ENCODE data around the gene TNPO2.
A peak's percentile ranks its signal among the peaks of the same experiment; 100 is the strongest.

The TNPO2 gene

GRCh38 chr19:12665281-12665573, 58.5 kb downstream of the TNPO2 start:
- no peak for DNase-seq (ENCODE audit: low read depth in 2 of 2)
- TF ChIP-seq CTCF (IDR thresholded peaks at IDR 0.05; ENCODE audit: low read depth, low read length) = no peak
- no peak overlapping the region for H3K4me3 ChIP-seq (replicated peaks in 1 of 2; ENCODE audit: low read depth in 2 of 2, low read length in 2 of 2)

DNA sequence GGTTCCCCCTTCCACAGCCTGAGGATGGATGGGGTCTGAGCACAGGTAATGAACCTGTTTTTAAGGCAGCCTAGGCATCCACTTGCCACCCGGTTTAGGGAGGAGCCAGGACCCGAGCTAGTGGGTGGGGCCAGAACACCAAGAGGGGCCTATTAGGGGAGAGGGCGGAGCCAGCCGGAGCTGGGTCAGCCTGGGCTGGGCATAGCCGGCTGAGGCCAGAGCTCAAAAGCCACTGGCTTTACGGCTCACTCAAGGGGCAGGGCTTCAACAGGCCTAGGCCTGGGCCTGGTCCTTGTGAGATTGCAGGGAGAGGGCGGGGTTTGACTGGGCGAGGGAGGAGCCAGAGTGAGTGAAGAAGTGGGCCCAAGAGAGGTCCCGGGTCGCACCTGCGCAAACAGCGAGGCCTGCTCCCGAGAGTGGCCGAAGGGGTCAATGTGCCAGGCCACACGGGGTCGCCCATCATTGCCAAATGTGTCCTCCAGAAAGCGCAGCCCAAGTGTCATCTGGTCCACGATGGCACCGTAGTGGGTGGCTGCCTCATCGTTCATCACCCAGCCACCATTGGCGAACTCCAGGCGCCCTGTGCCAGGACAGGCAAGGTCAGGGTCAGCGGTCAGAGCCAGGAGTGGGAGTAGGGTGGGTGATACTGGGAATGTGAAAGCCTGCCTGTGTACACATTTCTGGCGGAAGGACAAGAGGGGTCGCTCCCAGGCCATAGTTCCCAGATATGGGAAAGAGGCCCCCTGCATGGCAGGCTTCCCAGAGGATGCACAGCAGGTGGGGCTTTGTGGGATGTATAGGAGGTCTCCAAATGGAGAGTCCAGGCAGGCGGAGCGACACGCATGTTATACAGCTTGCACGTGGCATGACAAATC, 59.1 kb downstream of the TNPO2 start:
- DNase-seq (ENCODE audit: low read depth in 2 of 2) = peak in 1 of 2 donors; percentile 12
- no peak overlapping the region for H3K4me3 ChIP-seq (replicated peaks in 1 of 2; ENCODE audit: low read depth in 2 of 2, low read length in 2 of 2)
- TF ChIP-seq CTCF (IDR thresholded peaks at IDR 0.05; ENCODE audit: low read depth, low read length) = no peak

DNA sequence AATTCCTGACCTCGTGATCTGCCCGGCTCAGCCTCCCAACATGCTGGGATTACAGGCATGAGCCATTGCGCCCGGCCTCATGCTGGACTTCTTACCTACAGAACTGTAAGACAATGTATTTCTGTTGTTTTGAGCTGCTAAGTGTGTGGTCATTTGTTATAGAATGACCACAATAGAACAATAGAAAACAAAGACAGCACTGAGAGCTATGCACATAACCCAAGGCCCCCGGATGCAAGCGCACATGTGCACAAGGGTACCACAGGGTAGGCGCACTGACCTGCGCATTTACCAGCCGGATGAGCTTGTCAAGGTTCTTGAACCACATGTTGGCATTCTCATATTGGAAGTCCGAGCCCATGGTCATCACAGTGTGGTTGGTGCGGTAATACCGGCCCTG, 62.8 kb downstream of the TNPO2 start:
- no peak overlapping the region for H3K4me3 ChIP-seq (replicated peaks in 1 of 2; ENCODE audit: low read depth in 2 of 2, low read length in 2 of 2)
- no peak for DNase-seq (ENCODE audit: low read depth in 2 of 2)
- no peak for TF ChIP-seq CTCF (IDR thresholded peaks at IDR 0.05; ENCODE audit: low read depth, low read length)

DNA sequence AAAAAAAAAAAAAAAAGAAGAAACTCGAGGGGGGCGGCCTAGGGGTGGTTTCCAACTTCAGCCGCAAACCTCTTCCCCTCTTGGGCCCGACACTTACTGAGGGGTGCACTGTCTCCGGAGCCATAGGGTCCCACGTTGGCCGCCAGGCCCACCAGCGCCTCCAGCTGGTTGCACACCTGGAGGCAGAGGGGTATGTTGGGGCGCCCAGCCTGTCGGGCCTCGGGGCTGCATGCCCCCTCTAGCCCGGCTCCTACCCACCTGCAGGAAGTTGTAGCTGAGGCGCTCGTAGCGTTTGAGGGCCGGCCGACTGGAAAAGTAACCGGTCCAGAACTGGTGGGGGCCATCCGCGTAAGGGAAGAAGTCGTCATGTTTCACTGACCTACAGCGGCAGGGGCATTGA, 65.8 kb downstream of the TNPO2 start:
- no peak for DNase-seq (ENCODE audit: low read depth in 2 of 2)
- no peak overlapping the region for H3K4me3 ChIP-seq (replicated peaks in 1 of 2; ENCODE audit: low read depth in 2 of 2, low read length in 2 of 2)
- no peak for TF ChIP-seq CTCF (IDR thresholded peaks at IDR 0.05; ENCODE audit: low read depth, low read length)

DNA sequence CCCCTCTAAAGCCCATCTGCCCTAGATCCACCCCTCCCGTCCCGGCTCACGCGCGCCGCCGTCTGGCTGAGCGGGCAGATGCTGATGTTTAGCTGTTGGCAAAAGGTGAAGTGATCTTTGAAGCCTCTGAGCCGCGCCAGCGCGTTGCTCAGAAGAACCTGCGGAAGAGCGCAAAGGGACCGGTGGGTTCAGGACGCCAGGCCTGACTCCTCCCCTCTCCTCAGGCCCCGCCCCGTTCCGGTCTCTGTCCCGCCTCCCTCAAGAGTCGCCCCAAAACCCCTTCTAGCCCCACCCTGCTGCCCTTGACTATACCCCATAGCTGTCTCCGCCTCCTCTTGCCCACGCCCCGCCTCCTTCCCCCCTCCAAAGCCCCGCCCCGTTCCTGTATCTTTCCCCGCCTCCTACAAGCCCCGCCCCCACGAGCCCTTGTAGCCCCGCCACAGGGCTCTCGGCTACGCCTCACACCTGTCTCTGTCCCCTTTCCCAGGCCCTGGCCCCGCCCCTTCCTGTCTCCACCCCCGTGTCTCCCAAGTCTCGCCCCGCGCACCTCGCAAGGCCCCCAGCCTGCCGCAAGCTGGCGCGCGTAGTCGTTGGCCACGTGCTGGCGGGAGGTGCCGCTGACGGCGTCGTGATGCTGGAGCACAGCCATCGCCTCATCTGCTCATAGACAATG, 66.7 kb downstream of the TNPO2 start:
- H3K4me3 ChIP-seq (replicated peaks in 1 of 2; ENCODE audit: low read depth in 2 of 2, low read length in 2 of 2) = no peak overlapping the region
- no peak for DNase-seq (ENCODE audit: low read depth in 2 of 2)
- no peak for TF ChIP-seq CTCF (IDR thresholded peaks at IDR 0.05; ENCODE audit: low read depth, low read length)

GRCh38 chr19:12655546-12655945, 68.2 kb downstream of the TNPO2 start:
- no peak for DNase-seq (ENCODE audit: low read depth in 2 of 2)
- no peak overlapping the region for H3K4me3 ChIP-seq (replicated peaks in 1 of 2; ENCODE audit: low read depth in 2 of 2, low read length in 2 of 2)
- no peak for TF ChIP-seq CTCF (IDR thresholded peaks at IDR 0.05; ENCODE audit: low read depth, low read length)

Data from cardiac fibroblast (primary cell).